ENCODE results near the gene MUCL3.

Gene MUCL3

GRCh38 chr6:30985490-30985889, 44.7 kb downstream of the MUCL3 start:
- H3K9me2 ChIP-seq (ENCODE audit: low read depth, low read length), result no peaks in the 10 kb centered on the region
- no peak overlapping the region for H3K4me2 ChIP-seq (ENCODE audit: low read length)
- no peaks in the 10 kb centered on the region for H3F3A ChIP-seq (ENCODE audit: insufficient read depth, low read length)
- no peak overlapping the region for H3K9ac ChIP-seq (ENCODE audit: low read length)
- H3K4me3 ChIP-seq (ENCODE audit: low read depth, low read length, poor library complexity, severe bottlenecking), result no peak overlapping the region
- no peak overlapping the region for H2AFZ ChIP-seq (ENCODE audit: low read length)
- H3K4me1 ChIP-seq (ENCODE audit: insufficient read depth, low read length, severe bottlenecking), result no peaks in the 10 kb centered on the region
- H4K20me1 ChIP-seq (ENCODE audit: insufficient read depth, low read length), result no peaks in the 10 kb centered on the region
- H3K27me3 ChIP-seq (ENCODE audit: insufficient read depth, low read length), result no peaks in the 10 kb centered on the region; the same call in 1 of the 2 replicates
- TF ChIP-seq, protein P1, sequence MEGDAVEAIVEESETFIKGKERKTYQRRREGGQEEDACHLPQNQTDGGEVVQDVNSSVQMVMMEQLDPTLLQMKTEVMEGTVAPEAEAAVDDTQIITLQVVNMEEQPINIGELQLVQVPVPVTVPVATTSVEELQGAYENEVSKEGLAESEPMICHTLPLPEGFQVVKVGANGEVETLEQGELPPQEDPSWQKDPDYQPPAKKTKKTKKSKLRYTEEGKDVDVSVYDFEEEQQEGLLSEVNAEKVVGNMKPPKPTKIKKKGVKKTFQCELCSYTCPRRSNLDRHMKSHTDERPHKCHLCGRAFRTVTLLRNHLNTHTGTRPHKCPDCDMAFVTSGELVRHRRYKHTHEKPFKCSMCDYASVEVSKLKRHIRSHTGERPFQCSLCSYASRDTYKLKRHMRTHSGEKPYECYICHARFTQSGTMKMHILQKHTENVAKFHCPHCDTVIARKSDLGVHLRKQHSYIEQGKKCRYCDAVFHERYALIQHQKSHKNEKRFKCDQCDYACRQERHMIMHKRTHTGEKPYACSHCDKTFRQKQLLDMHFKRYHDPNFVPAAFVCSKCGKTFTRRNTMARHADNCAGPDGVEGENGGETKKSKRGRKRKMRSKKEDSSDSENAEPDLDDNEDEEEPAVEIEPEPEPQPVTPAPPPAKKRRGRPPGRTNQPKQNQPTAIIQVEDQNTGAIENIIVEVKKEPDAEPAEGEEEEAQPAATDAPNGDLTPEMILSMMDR (IDR thresholded peaks at IDR 0.05; ENCODE audit: low read length), result no peak
- no peak for TF ChIP-seq EZH2 (IDR thresholded peaks at IDR 0.05; ENCODE audit: borderline replicate concordance, low read length)
- H3K79me2 ChIP-seq (ENCODE audit: insufficient read depth, low read length), result no peaks in the 10 kb centered on the region
- no peak overlapping the region for H3K27ac ChIP-seq (ENCODE audit: low read depth, low read length, poor library complexity, severe bottlenecking)
- H3K36me3 ChIP-seq (ENCODE audit: insufficient read depth, low read length), result no peaks in the 10 kb centered on the region
- no peaks in the 10 kb centered on the region for H3K9me3 ChIP-seq (ENCODE audit: low read length)

GRCh38 chr6:30987304-30987703, 46.5 kb downstream of the MUCL3 start:
- H3K4me2 ChIP-seq (ENCODE audit: low read length), result no peak overlapping the region
- no peak overlapping the region for H2AFZ ChIP-seq (ENCODE audit: low read length)
- no peak overlapping the region for H3K9ac ChIP-seq (ENCODE audit: low read length)
- H3K36me3 ChIP-seq (ENCODE audit: insufficient read depth, low read length), result no peaks in the 10 kb centered on the region
- H3K9me3 ChIP-seq (ENCODE audit: low read length), result no peaks in the 10 kb centered on the region
- H3K4me1 ChIP-seq (ENCODE audit: insufficient read depth, low read length, severe bottlenecking), result no peaks in the 10 kb centered on the region
- no peak overlapping the region for H3K4me3 ChIP-seq (ENCODE audit: low read depth, low read length, poor library complexity, severe bottlenecking)
- no peaks in the 10 kb centered on the region; the same call in 1 of the 2 replicates for H3K27me3 ChIP-seq (ENCODE audit: insufficient read depth, low read length)
- no peaks in the 10 kb centered on the region for H3K9me2 ChIP-seq (ENCODE audit: low read depth, low read length)
- TF ChIP-seq, protein P1 (IDR thresholded peaks at IDR 0.05; ENCODE audit: low read length), result no peak
- TF ChIP-seq EZH2 (IDR thresholded peaks at IDR 0.05; ENCODE audit: borderline replicate concordance, low read length), result no peak
- H3K79me2 ChIP-seq (ENCODE audit: insufficient read depth, low read length), result no peaks in the 10 kb centered on the region
- no peak overlapping the region for H3K27ac ChIP-seq (ENCODE audit: low read depth, low read length, poor library complexity, severe bottlenecking)
- H3F3A ChIP-seq (ENCODE audit: insufficient read depth, low read length), result no peaks in the 10 kb centered on the region
- H4K20me1 ChIP-seq (ENCODE audit: insufficient read depth, low read length), result no peaks in the 10 kb centered on the region

GRCh38 chr6:30988209-30988825, 47.5 kb downstream of the MUCL3 start:
- H3K9ac ChIP-seq (ENCODE audit: low read length), result no peak overlapping the region
- no peak overlapping the region for H3K4me2 ChIP-seq (ENCODE audit: low read length)
- H2AFZ ChIP-seq (ENCODE audit: low read length), result no peak overlapping the region
- no peak overlapping the region for H3K4me3 ChIP-seq (ENCODE audit: low read depth, low read length, poor library complexity, severe bottlenecking)
- H3K27ac ChIP-seq (ENCODE audit: low read depth, low read length, poor library complexity, severe bottlenecking), result no peak overlapping the region
- H4K20me1 ChIP-seq (ENCODE audit: insufficient read depth, low read length), result no peaks in the 10 kb centered on the region
- no peaks in the 10 kb centered on the region for H3K9me3 ChIP-seq (ENCODE audit: low read length)
- H3K27me3 ChIP-seq (ENCODE audit: insufficient read depth, low read length), result no peaks in the 10 kb centered on the region
- H3K79me2 ChIP-seq (ENCODE audit: insufficient read depth, low read length), result no peaks in the 10 kb centered on the region
- no peaks in the 10 kb centered on the region for H3F3A ChIP-seq (ENCODE audit: insufficient read depth, low read length)
- no peaks in the 10 kb centered on the region for H3K9me2 ChIP-seq (ENCODE audit: low read depth, low read length)
- TF ChIP-seq EZH2 (IDR thresholded peaks at IDR 0.05; ENCODE audit: borderline replicate concordance, low read length), result no peak
- TF ChIP-seq, protein P1 (IDR thresholded peaks at IDR 0.05; ENCODE audit: low read length), result no peak
- no peaks in the 10 kb centered on the region for H3K36me3 ChIP-seq (ENCODE audit: insufficient read depth, low read length)
- no peaks in the 10 kb centered on the region for H3K4me1 ChIP-seq (ENCODE audit: insufficient read depth, low read length, severe bottlenecking)
